Epithelial cell of proximal tubule (primary cell): ENCODE measurements around the gene CXCL5. TPM values are rescaled to one million over a fixed set of nuclear protein-coding genes. Genes with fewer than 3 reads are reported as not detected.
"Not testable (repeated sequence)": the region's sequence is repeated elsewhere in the genome, so short reads cannot be mapped to it uniquely, and the experiment has no call there.

Experiments used
- DNase-seq: peaks from one replicate; pipeline ENCODE4 v3.0.0-alpha.2; 2011; ENCODE audit warnings: low read depth
- H3K4me3 ChIP-seq: 2 replicates; pipeline ENCODE4 v1.5.1; 2011; ENCODE audit warnings: low read depth, mild to moderate bottlenecking, low read length
- CTCF ChIP-seq: conservative IDR thresholded peaks from 2 replicates; pipeline ENCODE4 v1.5.1; 2012; ENCODE audit warnings: low read depth, mild to moderate bottlenecking, low read length
- total RNA-seq: library from RNA; depleted of rRNA; stranded (reverse); fragments of >200 nt; gene quantifications from 2 replicates; pipeline ENCODE4 v1.2.3, GENCODE V29; 2015

Gene CXCL5
- total RNA-seq, 1 donor from 2014 or later, result 32.3 TPM

GRCh38 chr4:73964862-73965611 lies 33.4 kb downstream of the CXCL5 start:
- no peak for DNase-seq

GRCh38 chr4:73962724-73963123 lies 35.8 kb downstream of the CXCL5 start:
- no peak for DNase-seq
- no peak for TF ChIP-seq CTCF

More at GRCh38 chr4:73964862-73965611, 33.4 kb downstream of the CXCL5 start:
- H3K4me3 ChIP-seq, result no peak overlapping the region
- TF ChIP-seq CTCF, result peak; percentile 54

GRCh38 chr4:73959041-73959440 lies 39.4 kb downstream of the CXCL5 start:
- not testable (repeated sequence) for DNase-seq

More at GRCh38 chr4:73962724-73963123, 35.8 kb downstream of the CXCL5 start:
- no peak overlapping the region for H3K4me3 ChIP-seq

GRCh38 chr4:73952352-73952751 lies 46.1 kb downstream of the CXCL5 start:
- no peak for DNase-seq
- no peak for TF ChIP-seq CTCF

More at GRCh38 chr4:73959041-73959440, 39.4 kb downstream of the CXCL5 start:
- not testable (repeated sequence) for H3K4me3 ChIP-seq

GRCh38 chr4:73950376-73950920 lies 48.0 kb downstream of the CXCL5 start:
- H3K4me3 ChIP-seq, DNase-seq: not testable (repeated sequence)

More at GRCh38 chr4:73952352-73952751, 46.1 kb downstream of the CXCL5 start:
- H3K4me3 ChIP-seq, result no peak overlapping the region

- no peak for TF ChIP-seq CTCF
- peak; percentile 44 for DNase-seq
- H3K4me3 ChIP-seq, result no peak overlapping the region
Measured at GRCh38 chr4:73948990-73949706, 49.3 kb downstream of the CXCL5 start.

- H3K4me3 ChIP-seq, result no peak overlapping the region
- no peak for TF ChIP-seq CTCF
- DNase-seq, result no peak
Measured at GRCh38 chr4:73948291-73948690, 50.2 kb downstream of the CXCL5 start.
